ENCODE measurements around the gene FAM53B. TPM values are rescaled to one million over a fixed set of nuclear protein-coding genes. Genes with fewer than 3 reads are reported as not detected.

FAM53B gene
- total RNA-seq, 1 experiment from 2014 or later = 10.0 TPM

GRCh38 chr10:124712704-124713407 lies 31.3 kb downstream of the FAM53B start:
- DNase-seq (ENCODE audit: extremely low read depth, low read depth) = no peak

- DNase-seq (ENCODE audit: extremely low read depth, low read depth) = no peak
These were observed 33.0 kb downstream of the FAM53B start for GRCh38 chr10:124711145-124711544.

DNA sequence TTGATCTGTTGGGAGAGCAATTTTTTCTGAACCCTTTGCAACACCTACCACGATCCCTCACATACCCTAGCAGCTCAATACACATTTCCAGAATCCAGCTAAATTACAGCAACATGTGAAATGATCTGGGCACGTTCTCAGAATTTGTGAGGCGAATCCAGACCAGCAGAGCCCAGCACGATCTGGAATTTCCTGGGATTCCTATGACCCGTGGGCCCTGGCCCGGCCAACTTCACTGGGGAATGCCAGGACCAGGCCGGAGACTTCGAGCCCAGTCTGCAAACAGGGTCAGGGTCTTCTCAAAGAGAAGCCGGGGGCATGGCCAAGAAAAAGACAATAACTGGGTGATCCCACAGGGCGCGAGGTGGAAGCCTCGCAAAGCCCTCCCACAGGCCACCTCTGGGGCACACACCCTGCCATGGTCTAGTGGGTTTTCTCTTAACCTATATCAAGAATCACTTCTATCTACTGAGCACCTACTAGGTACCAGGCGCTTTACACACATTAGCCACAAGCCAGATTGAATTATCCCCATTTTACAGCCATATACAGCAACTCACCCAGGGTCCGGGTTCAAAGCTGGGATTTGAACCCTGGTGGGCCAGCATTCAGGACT lies 33.8 kb downstream of the FAM53B start:
- DNase-seq (ENCODE audit: extremely low read depth, low read depth) = no peak

- no peak for DNase-seq (ENCODE audit: extremely low read depth, low read depth)
These were observed 34.3 kb downstream of the FAM53B start for GRCh38 chr10:124709861-124710260.

- no peak for DNase-seq (ENCODE audit: extremely low read depth, low read depth)
These were observed 35.2 kb downstream of the FAM53B start for GRCh38 chr10:124708922-124709520.

GRCh38 chr10:124708246-124708779 lies 35.9 kb downstream of the FAM53B start:
- DNase-seq (ENCODE audit: extremely low read depth, low read depth) = no peak

DNA sequence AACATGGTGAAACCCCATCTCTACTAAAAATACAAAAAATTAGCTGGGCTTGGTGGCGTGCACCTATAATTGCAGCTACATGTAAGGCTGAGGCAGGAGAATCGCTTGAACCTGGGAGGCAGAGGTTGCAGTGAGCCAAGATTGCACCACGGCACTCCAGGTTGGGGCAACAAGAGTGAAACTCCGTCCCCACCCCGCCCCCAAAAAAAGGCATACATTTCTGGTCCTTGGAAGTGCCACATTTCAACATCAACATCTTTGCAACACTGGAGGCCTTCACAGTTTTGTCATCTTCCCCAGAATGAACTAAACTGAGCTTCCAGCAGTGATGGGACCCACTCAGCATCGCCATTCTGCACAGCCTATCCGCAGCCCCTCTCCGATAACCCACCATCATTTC lies 36.6 kb downstream of the FAM53B start:
- no peak for DNase-seq (ENCODE audit: extremely low read depth, low read depth)

DNA sequence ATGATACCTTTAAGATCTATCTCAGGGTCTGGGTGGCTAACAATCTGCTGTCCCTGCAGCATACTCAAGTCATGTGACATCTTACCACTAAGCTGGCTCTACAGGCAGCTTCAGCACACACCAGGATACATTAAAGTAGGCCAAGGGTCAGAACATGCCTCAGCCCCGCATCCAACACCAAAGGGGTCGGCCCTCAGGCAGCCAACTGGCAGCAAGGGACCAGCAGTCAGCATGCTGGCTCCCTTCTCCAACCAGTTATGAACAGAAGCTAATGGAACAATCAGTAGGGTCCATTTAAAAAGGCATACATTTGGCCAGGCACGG lies 37.1 kb downstream of the FAM53B start:
- DNase-seq (ENCODE audit: extremely low read depth, low read depth) = no peak

- no peak for DNase-seq (ENCODE audit: extremely low read depth, low read depth)
These were observed 37.6 kb downstream of the FAM53B start for GRCh38 chr10:124706462-124707143.

DNA sequence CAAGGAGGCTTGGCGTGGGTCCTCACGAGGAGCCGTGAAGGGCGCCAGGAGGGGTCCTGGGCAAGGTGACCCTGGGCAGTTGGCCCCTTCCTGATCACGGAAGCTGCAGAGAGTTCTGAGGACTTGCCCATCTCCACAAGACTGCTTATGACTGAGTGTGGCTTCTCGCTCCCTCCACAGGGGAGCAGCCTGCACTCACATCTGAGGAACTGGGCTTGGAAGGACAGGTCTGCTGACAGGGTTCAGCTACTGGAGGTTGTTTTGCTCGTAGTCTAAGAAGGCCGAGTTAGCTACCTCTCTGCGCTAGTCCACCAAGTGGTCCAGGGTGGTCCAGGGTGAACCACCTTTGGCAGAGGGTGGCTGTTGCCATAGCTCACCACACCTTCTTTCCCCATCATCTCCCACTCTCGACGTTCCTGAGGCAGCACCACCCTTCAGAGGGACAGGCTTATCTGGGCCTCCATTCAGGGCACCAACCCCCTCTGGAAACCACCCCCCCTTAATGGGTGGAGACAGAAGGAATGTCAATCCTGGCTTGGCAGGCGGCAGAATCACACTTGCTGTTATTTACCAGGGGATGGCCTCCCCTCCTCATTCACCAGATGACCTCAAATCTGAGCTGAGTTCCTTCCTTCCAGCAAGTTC lies 38.2 kb downstream of the FAM53B start:
- DNase-seq (ENCODE audit: extremely low read depth, low read depth) = no peak

DNA sequence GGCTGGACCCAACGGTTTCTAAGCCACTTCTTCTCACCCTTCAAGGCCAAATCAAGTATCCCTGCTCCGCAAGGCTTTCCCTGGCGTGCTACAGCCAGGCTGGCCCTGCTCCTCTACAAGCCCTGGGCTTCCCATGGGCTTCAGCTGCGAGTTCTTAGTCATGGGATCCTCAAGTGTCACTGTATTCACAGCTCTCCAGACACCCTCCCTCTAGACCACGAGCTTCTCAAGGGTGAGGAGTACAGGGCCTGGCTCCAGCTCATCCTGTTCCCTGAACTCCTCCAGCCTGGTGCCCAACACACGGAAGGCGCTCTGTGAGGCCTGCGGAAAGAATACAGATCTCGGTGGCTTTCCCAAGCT lies 38.8 kb downstream of the FAM53B start:
- no peak for DNase-seq (ENCODE audit: extremely low read depth, low read depth)

GRCh38 chr10:124704428-124705380 lies 39.5 kb downstream of the FAM53B start:
- no peak for DNase-seq (ENCODE audit: extremely low read depth, low read depth)

- DNase-seq (ENCODE audit: extremely low read depth, low read depth) = no peak
These were observed 40.3 kb downstream of the FAM53B start for GRCh38 chr10:124703778-124704427.

DNA sequence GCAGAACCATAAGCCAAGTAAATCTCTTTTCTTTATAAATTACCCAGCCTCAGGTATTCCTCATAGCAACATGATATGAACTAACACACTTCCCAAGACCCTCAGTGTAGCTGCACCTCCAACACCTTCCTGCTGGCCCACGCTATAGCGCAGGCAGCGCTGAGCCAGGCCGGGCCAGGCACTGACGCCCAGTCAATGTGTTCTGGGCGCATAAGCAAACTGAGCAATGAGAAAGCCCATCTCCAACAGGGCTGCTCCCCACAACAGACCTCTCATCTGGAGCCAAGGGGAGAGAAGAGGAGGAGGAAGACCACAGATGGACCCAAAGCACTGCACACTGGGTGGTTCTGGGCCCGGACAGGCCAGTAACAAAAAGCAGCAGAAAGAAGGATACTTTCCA lies 40.8 kb downstream of the FAM53B start:
- DNase-seq (ENCODE audit: extremely low read depth, low read depth) = no peak

- no peak for DNase-seq (ENCODE audit: extremely low read depth, low read depth)
These were observed 42.1 kb downstream of the FAM53B start for GRCh38 chr10:124701881-124702656.

DNA sequence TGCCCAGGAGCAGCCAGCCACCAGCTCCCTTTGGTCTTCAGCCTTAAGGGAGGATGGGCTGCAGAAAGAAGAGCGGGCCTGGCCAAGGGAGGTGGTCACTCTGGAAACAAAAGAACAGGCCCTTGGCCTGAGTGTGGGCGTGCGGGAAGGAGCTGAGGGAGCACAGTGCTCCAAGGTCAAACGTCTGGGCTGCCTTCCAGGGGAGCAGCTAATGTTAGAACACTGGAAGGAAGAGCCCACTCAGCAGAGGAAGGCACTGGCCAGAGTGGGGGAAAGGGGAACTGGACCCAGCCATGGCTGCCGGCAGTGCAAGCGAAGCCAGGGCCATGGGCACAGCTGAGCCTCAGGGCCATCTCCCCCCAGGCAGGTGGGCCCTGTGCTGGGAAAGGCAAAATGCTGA lies 42.7 kb downstream of the FAM53B start:
- DNase-seq (ENCODE audit: extremely low read depth, low read depth) = no peak

DNA sequence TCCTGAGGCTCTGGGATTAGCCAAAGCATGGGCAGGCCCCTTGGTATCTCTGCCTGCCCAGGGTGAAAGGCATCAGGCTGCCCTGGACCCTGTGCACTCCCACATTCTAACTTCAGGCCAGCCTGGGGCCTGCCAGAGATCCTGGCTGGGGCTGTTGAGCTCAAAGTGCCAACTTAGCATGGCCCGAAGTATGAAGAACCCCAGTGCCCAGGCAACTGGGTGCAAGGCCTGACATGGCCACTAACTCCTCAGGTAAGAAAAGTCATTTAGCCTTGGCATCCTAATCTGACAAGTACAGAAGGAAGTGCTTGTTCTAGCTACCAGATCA lies 43.2 kb downstream of the FAM53B start:
- DNase-seq (ENCODE audit: extremely low read depth, low read depth) = no peak

GRCh38 chr10:124700293-124701037 lies 43.7 kb downstream of the FAM53B start:
- DNase-seq (ENCODE audit: extremely low read depth, low read depth) = no peak

Data from NCI-H460 (cell line).